Endodermal cell (in vitro differentiated cells): ENCODE measurements around the gene PANK4. TPM values are rescaled to one million over a fixed set of nuclear protein-coding genes. Genes with fewer than 3 reads are reported as not detected.

ENCODE experiments used
- DNase-seq: peaks from one replicate; pipeline ENCODE4 v3.0.0-alpha.2; 2017
- H3K27ac ChIP-seq: 2 replicates; pipeline ENCODE4 v1.5.1; 2013; ENCODE audit warnings: mild to moderate bottlenecking, low read depth, low read length, moderate library complexity
- H3K27me3 ChIP-seq: 2 replicates; pipeline ENCODE4 v1.6.1; 2013; ENCODE audit warnings: mild to moderate bottlenecking, low read length, moderate library complexity; ENCODE audit not compliant: insufficient read depth, control insufficient read depth, poor library complexity, severe bottlenecking
- H3K36me3 ChIP-seq: 2 replicates; pipeline ENCODE4 v1.7.0; 2013; ENCODE audit warnings: mild to moderate bottlenecking, low read length, moderate library complexity; ENCODE audit not compliant: control insufficient read depth, insufficient read depth
- H3K4me1 ChIP-seq: one replicate; pipeline ENCODE4 v1.7.0; 2013; ENCODE audit warnings: low read length; ENCODE audit not compliant: control insufficient read depth, insufficient read depth
- H3K4me3 ChIP-seq: 2 replicates; pipeline ENCODE4 v1.5.1; 2013; ENCODE audit warnings: mild to moderate bottlenecking, low read length, moderate library complexity
- H3K9ac ChIP-seq: 2 replicates; pipeline ENCODE4 v1.6.1; 2013; ENCODE audit warnings: mild to moderate bottlenecking, low read length, moderate library complexity; ENCODE audit not compliant: poor library complexity, severe bottlenecking; ENCODE audit errors: extremely low read depth
- H3K9me3 ChIP-seq: 2 replicates; pipeline ENCODE4 v1.6.1; 2013; ENCODE audit warnings: mild to moderate bottlenecking, low read length, moderate library complexity; ENCODE audit not compliant: control insufficient read depth
- H3K27ac Mint-ChIP-seq: 2 replicates; pipeline ENCODE4 v1.8.0; 2020; ENCODE audit warnings: mixed read lengths
- H3K27me3 Mint-ChIP-seq: 2 replicates; pipeline ENCODE4 v1.8.0; 2021; ENCODE audit warnings: mild to moderate bottlenecking, mixed read lengths; ENCODE audit not compliant: insufficient read depth
- H3K36me3 Mint-ChIP-seq: 2 replicates; pipeline ENCODE4 v1.8.0; 2020; ENCODE audit warnings: low read depth, mixed read lengths
- H3K4me1 Mint-ChIP-seq: 2 replicates; pipeline ENCODE4 v1.8.0; 2020; ENCODE audit warnings: mixed read lengths
- H3K4me3 Mint-ChIP-seq: 2 replicates; pipeline ENCODE4 v1.8.0; 2020; ENCODE audit warnings: mild to moderate bottlenecking, moderate library complexity, mixed read lengths
- H3K9me3 Mint-ChIP-seq: 2 replicates; pipeline ENCODE4 v1.8.0; 2020; ENCODE audit warnings: mild to moderate bottlenecking, mixed read lengths
- CTCF ChIP-seq: fragments of 200-600 bp; sonication (generic); conservative IDR thresholded peaks from 2 replicates; pipeline ENCODE4 v1.5.0; 2021; ENCODE audit warnings: antibody characterized with exemption, mild to moderate bottlenecking
- WGBS, 2 experiments: methylation state at CpG; one replicate each; pipeline versions ENCODE4 v1.1.5 to v1.1.7; 2013; ENCODE audit warnings: missing lambda C conversion rate in 2 of 2, mixed read lengths in 1 of 2; ENCODE audit not compliant: insufficient coverage in 1 of 2, insufficient read length in 1 of 2; 5-methylcytosine and 5-hydroxymethylcytosine counted together
- total RNA-seq, 2 donors: library from RNA; stranded (reverse); fragmentation: NEBNext Ultra II Directional in 1 of 2; extraction: Animal tissue kit (Norgen Biotek cat#: 25700) in 1 of 2; gene quantifications; 2 replicates in 1 of 2; 3 replicates in 1 of 2; pipeline ENCODE4 v1.2.1, GENCODE V29; 2021

PANK4 gene
- total RNA-seq, 2 donors from 2014 or later, result 45.6 to 49.5 TPM

DNA sequence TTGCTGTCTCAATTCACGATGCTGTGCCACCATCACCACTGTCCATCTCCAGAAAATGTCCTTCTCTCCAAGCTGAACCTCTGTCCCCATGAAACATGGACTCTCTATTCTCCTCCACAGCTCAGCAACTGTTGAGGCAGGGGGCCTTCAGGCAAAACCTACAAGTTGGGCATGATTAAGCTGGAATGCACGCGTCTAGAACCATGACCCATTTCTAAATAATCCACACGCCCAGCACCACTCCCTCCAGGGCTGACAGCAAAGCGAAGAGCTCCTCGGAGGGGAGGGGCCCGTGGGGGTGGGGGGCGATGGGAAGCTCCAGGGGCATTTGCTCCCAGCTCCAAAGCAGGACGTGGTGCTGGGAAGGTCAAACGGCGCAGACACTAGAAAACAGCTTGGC lies 7.0 kb upstream of the PANK4 start:
- Histone ChIP-seq H3K4me1 (peaks cover 3% of the 10 kb centered on the region), H3K9me3 (no peaks in the 10 kb centered on the region), H3K36me3 (no peaks in the 10 kb centered on the region), H3K27me3 (peaks cover 84% of the 10 kb centered on the region), H3K27ac (peak overlapping the region; percentile 87), H3K9ac (no peak overlapping the region), H3K4me3 (no peak overlapping the region)
- H3K27ac Mint-ChIP-seq, result no peak overlapping the region
- no peak for TF ChIP-seq CTCF
- H3K4me1 Mint-ChIP-seq, result peaks cover 6% of the 10 kb centered on the region
- DNase-seq, result no peak
- H3K36me3 Mint-ChIP-seq, result no peaks in the 10 kb centered on the region
- whole genome bisulfite sequencing, 2 experiments, result 87 to 100% methylated on average over 1 to 11 of the region's 11 CpGs
- no peak overlapping the region for H3K4me3 Mint-ChIP-seq
- peaks cover 80% of the 10 kb centered on the region for H3K27me3 Mint-ChIP-seq
- H3K9me3 Mint-ChIP-seq, result no peaks in the 10 kb centered on the region

- no peak for TF ChIP-seq CTCF
- Histone ChIP-seq H3K27me3 (peaks cover 84% of the 10 kb centered on the region), H3K36me3 (no peaks in the 10 kb centered on the region), H3K9me3 (no peaks in the 10 kb centered on the region), H3K4me3 (no peak overlapping the region), H3K9ac (no peak overlapping the region), H3K27ac (peak overlapping the region; percentile 87), H3K4me1 (peaks cover 3% of the 10 kb centered on the region)
- no peaks in the 10 kb centered on the region for H3K36me3 Mint-ChIP-seq
- DNase-seq, result no peak
- no peak overlapping the region for H3K4me3 Mint-ChIP-seq
- no peaks in the 10 kb centered on the region for H3K9me3 Mint-ChIP-seq
- H3K4me1 Mint-ChIP-seq, result peaks cover 6% of the 10 kb centered on the region
- 91 to 96% methylated on average over 7 to 23 of the region's 23 CpGs for WGBS, 2 experiments
- no peak overlapping the region for H3K27ac Mint-ChIP-seq
- peaks cover 83% of the 10 kb centered on the region for H3K27me3 Mint-ChIP-seq
Observed at GRCh38 chr1:2532485-2533160, 6.2 kb upstream of the PANK4 start.

- peaks cover 3% of the 10 kb centered on the region for H3K4me1 ChIP-seq
- Mint-ChIP-seq H3K27me3 (peaks cover 78% of the 10 kb centered on the region), H3K4me1 (peaks cover 7% of the 10 kb centered on the region), H3K4me3 (no peak overlapping the region), H3K36me3 (no peaks in the 10 kb centered on the region), H3K27ac (no peak overlapping the region), H3K9me3 (no peaks in the 10 kb centered on the region)
- DNase-seq, result no peak
- peaks cover 87% of the 10 kb centered on the region for H3K27me3 ChIP-seq
- H3K9ac ChIP-seq, result no peak overlapping the region
- H3K4me3 ChIP-seq, result no peak overlapping the region
- TF ChIP-seq CTCF, result no peak
- no peaks in the 10 kb centered on the region for H3K9me3 ChIP-seq
- peak overlapping the region; percentile 78 for H3K27ac ChIP-seq
- no peaks in the 10 kb centered on the region for H3K36me3 ChIP-seq
- WGBS, 2 experiments, result 50 to 60% methylated on average over 17 to 27 of the region's 30 CpGs
Observed at GRCh38 chr1:2530513-2531361, 4.3 kb upstream of the PANK4 start.
